Bone marrow (tissue), 2 donors: ENCODE data around the gene GABBR2.
"Not testable (repeated sequence)": the region's sequence is repeated elsewhere in the genome, so short reads cannot be mapped to it uniquely, and the experiment has no call there.

Experiments
- DNase-seq, 2 donors: peaks; one replicate each; lab custom pipeline; 2025; lab: John Stamatoyannopoulos, UW

GABBR2 gene

GRCh38 chr9:98686961-98687855, 21.5 kb downstream of the GABBR2 start:
- DNase-seq, result no peak

GRCh38 chr9:98684816-98685215, 23.9 kb downstream of the GABBR2 start:
- not testable (repeated sequence) for DNase-seq

DNA sequence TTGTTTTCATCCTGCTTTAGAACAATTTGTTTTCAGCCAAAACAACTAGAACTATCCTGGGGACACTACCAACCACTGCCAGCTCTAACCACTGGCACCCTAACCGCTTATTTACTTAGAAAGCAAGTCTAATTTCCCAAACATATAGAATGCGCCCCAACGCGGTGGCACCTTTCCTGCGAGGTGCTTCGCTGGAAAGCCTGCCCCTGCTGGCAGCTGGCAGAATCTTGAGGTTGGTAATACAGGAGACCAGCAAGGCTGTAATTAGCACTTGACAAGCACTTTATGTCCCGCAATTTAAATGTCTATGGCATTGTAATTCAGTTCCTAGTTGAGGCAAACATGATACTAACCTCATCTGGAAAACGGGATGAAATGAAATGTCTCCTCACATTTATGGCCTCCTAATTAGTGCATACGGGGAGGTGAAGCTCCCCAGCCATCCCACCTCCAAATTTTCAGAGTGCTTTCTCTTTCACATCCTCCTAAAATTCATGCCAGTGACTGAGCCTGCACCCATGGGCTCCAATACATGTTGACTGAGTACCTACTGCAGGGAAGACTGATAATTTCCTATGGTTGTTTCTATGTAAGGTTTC, 30.4 kb downstream of the GABBR2 start:
- DNase-seq, result no peak

DNA sequence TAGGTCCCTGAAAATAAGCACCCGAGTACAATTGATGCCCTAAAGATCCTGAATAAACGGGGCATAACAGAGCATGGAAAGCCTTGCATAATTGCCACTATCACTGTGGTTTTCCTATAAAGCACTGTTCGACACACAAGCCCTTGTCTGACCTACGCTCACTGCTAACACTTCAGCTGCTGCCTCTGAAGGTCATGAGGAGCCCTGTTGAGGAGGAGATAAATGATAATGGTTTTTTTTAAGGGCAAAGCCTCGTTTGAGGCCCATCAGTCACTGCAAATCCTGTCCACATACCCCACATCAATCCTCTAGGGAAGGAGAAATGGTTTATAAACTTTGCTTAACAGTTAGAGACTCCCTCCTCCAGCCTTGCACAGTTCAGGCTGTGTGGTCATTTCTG, 35.1 kb downstream of the GABBR2 start:
- no peak for DNase-seq

DNA sequence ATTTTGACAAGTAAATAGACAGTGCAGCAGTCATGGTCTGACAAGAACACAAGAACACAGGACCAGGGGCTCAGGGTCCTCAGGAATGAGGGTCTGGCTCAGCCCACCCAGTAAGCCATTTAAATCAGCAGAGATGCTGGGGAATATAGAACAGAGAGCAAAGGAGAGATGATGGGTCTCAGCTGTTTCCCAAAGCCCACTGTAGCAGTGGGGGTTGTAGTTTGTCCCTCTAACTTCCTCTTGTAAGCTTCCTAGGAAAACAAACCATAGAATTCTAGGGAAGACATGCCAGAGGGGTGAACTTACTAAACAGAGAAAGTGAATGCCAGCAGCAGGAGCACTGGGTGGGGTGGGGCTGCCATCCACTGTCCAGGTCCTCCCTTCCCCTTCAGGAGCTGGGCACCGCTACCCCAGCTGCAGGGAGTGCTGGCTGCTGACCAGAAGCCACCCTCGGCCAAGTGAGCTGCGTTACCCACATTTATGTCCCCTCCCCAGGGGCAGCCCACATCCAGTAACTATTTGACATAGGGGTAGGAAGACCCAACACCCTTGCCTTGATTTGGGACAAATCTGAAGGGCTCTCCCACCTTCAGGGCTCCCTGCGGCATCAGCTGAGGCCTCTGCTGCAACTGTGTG, 41.6 kb downstream of the GABBR2 start:
- DNase-seq, result no peak

- no peak for DNase-seq
These were observed 43.2 kb downstream of the GABBR2 start for GRCh38 chr9:98665501-98665900.

- DNase-seq, result no peak
These were observed 48.2 kb downstream of the GABBR2 start for GRCh38 chr9:98660541-98660940.

DNA sequence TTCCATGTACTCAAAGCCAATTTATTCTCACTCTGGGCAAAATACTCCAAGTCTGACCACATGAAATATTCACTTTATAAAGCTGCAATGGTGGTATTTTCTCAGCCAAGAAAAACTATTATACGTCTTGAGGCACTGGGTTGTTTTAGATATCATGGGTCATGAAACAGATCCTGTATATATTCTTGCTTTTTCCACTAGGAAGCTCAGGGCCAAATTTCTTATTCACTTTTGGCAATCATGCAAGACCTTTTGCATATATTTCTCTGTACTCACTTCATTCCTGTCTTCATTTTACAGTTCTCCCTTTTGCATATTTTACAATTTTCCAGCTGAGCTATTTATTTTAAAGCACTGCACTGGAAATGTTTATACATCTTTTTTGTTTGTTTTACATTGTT, 49.8 kb downstream of the GABBR2 start:
- no peak for DNase-seq

DNA sequence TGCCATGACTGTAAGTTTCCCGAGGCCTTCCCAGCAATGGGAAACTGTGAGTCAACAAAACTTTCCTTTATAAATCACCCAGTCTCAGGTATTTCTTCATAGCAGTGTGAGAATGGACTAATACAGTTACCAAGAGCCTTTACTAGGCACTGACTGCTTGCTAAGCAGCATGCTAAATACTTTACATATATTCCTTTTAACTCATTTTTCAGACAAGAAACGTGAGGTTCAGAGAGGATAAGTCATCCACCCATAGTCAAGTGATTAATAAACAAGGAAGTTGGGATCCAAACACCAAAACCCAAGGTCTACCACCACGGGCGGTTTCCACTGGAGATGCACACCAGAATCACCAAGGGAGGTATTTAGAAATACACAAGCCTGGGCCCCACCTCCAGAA, 50.8 kb downstream of the GABBR2 start:
- DNase-seq, result no peak

DNA sequence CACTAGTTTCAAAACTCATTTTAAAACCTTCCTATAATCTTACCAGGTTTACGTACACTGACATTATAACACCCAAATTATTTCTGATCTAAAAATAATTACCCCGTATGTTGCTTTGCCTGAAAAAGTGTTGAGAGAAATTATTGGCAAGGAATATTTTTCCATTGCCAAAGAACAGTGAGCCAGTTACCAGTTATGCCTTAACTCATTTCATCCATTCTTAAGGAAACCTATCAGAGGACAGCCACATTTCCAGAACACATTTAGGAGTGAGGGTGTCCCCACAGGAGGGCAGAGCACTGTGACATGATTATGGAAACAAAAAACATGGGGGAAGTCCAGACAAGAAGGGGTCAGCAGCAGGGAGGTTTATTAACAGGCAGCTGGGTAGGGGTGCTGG, 52.2 kb downstream of the GABBR2 start:
- DNase-seq, result no peak

- not testable (repeated sequence) for DNase-seq
These were observed 53.3 kb downstream of the GABBR2 start for GRCh38 chr9:98655428-98655827.

- no peak for DNase-seq
These were observed 54.5 kb downstream of the GABBR2 start for GRCh38 chr9:98654247-98654646.

GRCh38 chr9:98652741-98653140, 56.0 kb downstream of the GABBR2 start:
- DNase-seq, result no peak

GRCh38 chr9:98652302-98652701, 56.4 kb downstream of the GABBR2 start:
- no peak for DNase-seq

DNA sequence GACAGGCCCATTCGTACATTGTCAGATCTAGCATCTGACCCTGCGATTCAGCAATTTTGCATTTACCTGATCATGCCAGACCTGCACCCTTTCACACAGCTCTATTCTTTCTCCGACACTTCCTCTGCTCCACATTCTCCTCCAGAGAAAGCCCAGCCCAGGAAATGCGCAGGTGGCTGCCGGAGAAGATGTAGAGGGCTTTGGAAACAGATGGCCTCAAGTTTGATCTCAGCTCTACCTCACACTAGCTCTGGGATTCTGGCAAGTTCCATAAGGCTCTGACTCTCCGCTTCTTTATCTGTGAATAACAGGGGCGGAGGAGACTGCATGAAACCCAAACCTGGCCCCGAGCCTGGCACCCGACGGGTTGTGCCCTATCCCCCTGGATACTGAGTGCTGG, 61.5 kb downstream of the GABBR2 start:
- DNase-seq, result no peak

DNA sequence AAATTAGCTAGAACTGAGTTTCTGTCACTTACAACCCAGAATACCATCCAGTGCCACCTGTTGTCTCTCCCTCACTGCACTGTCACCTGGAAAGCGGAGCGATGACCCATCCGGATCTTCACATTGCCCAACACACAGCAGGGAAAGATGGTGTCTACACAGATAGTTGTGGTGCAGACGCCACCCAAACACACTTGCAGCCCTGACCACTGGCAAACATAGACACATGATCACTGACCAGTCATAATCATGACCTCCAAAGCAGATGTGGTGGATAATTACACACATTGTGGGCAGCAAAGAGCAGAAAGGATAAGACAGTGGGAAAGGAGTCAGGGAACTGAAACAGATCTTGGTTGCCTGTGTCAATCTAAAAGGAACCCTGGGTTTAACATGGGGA, 64.7 kb downstream of the GABBR2 start:
- DNase-seq, result no peak

GRCh38 chr9:98642661-98643312, 65.9 kb downstream of the GABBR2 start:
- DNase-seq, result no peak

DNA sequence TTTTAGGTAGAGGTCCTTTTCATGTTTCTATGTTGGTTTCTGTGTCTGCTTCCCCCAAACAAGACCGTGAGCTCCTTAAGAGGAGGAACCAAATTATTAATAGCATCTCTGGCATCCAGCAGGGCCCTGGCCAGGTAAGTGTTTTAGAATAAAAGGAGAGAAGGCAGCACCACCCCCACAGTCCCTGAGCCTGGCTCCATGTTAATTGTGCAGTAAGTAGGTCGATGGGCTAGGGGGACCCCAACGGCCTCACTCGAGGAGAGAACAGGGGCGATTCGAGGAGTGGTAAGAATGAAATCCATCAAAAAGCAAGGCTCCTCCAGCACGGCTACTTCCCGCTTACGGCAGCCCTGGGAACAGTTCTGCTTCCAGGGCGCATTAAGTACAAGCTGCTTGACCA, 67.0 kb downstream of the GABBR2 start:
- no peak for DNase-seq

DNA sequence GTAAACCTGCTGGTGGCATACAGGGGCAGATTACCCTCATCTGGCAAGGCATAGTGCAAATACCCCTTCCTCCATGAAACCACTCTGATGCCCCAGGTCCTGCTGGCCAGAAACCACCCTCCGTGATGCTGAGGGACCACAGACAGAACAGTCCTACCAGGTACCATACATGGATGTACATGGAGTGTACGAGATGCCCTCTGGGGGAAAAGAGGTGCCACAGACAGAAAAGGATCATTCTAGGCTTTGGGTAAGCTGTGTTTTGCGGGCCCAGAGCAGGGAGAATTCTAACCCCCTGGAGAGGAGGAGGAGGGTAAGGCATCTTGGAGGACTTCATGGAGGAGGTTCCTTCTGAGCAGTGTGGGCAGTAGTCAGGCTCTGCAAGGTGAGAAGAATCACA, 68.3 kb downstream of the GABBR2 start:
- no peak for DNase-seq

GRCh38 chr9:98639133-98639532, 69.6 kb downstream of the GABBR2 start:
- no peak for DNase-seq

- DNase-seq, result no peak
These were observed 71.4 kb downstream of the GABBR2 start for GRCh38 chr9:98637381-98637780.

GRCh38 chr9:98635374-98635773, 73.4 kb downstream of the GABBR2 start:
- DNase-seq, result no peak
